ENCODE results near the gene COX15.
"Not testable (repeated sequence)": the region's sequence is repeated elsewhere in the genome, so short reads cannot be mapped to it uniquely, and the experiment has no call there.

DNA sequence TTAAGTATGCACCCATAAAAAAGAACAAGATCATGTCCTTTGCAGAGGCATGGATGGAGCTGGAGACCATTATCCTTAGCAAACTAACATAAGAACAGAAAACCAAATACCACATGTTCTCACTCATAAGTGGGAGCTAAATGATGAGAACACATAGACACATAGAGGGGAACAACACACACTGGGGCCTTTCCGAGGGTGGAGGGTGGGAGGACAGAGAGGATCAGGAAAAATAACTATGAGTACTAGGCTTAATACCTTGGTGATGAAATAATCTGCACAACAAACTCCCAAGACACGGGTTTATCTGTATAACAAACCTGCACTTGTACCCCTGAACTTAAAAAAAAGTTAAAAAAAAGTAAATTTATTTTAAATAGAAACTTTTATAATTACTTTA, 14.2 kb upstream of the COX15 start:
- TF ChIP-seq, protein P1, sequence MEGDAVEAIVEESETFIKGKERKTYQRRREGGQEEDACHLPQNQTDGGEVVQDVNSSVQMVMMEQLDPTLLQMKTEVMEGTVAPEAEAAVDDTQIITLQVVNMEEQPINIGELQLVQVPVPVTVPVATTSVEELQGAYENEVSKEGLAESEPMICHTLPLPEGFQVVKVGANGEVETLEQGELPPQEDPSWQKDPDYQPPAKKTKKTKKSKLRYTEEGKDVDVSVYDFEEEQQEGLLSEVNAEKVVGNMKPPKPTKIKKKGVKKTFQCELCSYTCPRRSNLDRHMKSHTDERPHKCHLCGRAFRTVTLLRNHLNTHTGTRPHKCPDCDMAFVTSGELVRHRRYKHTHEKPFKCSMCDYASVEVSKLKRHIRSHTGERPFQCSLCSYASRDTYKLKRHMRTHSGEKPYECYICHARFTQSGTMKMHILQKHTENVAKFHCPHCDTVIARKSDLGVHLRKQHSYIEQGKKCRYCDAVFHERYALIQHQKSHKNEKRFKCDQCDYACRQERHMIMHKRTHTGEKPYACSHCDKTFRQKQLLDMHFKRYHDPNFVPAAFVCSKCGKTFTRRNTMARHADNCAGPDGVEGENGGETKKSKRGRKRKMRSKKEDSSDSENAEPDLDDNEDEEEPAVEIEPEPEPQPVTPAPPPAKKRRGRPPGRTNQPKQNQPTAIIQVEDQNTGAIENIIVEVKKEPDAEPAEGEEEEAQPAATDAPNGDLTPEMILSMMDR (IDR thresholded peaks at IDR 0.05), result not testable (repeated sequence)
- not testable (repeated sequence) for TF ChIP-seq POLR2A (IDR thresholded peaks at IDR 0.05)

Data from upper lobe of left lung (tissue), 4 donors.